NK-92 treated with Interleukin-12 subunit alpha and Interleukin-12 subunit beta, amount 100 ng/mL, for 24 hours (cell line): ENCODE results near the gene NHLRC3.
"Not testable (repeated sequence)": the region's sequence is repeated elsewhere in the genome, so short reads cannot be mapped to it uniquely, and the experiment has no call there.

Experiments
- DNase-seq: peaks from one replicate; lab custom pipeline; 2025; lab: John Stamatoyannopoulos, UW

NHLRC3 gene

DNA sequence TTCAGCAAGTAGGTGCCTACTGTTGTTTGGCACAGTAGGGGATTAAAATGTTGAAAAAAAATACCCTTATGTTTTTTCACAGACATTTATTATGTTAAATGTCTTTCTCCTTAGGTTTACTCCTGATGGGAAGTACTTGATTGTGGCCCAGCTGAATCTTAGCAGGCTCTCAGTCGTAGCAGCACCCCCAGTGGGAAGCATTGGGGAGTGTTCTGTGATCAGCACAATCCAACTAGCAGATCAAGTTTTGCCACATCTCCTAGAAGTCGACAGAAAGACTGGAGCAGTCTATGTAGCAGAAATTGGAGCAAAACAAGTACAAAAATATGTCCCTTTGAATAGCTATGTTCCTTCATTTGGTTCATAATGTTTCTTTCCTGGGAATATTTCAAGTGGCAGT lies 9.3 kb downstream of the NHLRC3 start:
- no peak for DNase-seq

GRCh38 chr13:39048806-39049205 lies 10.6 kb downstream of the NHLRC3 start:
- DNase-seq, result no peak

GRCh38 chr13:39049274-39049673 lies 11.0 kb downstream of the NHLRC3 start:
- DNase-seq, result no peak

DNA sequence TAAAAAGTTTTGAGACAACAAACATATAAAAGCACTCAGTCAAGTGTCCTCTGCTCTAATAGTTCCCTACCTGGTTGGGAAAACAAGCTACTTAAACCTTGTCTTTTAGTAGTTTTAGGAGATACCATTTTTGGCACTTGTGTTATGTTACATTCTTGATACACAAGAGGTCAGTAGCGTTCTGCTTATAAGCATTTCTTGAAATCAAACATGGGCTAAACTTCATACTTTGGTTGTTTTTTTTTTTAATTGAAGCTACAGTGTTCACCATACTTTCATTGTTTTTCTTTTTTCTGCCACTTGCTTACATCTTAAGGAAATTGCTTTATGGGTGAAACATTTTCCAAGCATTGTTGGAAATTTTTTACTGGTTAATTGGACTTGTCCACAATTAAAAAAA lies 12.9 kb downstream of the NHLRC3 start:
- no peak for DNase-seq

- no peak for DNase-seq
Observed at GRCh38 chr13:39052944-39053343, 14.7 kb downstream of the NHLRC3 start.

DNA sequence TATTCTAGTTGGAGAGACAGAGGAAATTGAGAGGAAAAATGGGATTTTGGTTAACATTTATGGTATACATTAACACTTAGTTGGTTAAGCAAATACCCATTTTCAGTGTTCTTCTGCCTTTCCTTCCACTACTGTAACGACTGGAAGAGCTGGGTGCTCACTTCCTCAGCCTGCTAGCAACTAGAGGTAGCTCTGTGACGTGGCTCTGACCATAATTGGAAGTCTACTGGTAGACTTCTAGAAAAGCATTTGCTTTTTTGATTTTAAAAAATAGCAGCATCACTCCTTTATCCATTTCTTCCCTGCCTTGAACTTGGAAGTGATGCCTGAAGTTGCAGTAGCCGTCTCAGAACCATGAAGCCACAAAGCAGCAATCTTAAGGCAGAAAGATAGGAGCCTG lies 15.9 kb downstream of the NHLRC3 start:
- no peak for DNase-seq

DNA sequence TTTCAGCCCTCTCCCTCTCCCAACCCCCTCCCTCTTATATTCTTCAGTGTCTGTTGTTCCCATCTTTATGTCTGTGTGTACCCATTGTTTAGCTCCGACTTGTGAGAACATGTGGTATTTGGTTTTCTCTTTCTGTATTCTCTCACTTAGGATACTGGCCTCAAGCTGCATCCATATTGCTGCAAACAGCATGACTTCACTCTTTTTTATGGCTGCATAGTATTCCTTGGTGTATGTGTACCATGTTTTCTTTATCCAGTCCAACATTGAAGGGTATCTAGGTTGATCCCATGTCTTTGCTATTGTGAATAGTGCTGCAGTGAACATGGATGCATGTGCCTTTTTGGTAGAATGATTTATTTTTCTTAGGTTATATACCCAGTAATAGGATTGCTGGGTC lies 17.8 kb downstream of the NHLRC3 start:
- DNase-seq, result no peak

GRCh38 chr13:39058040-39058439 lies 19.8 kb downstream of the NHLRC3 start:
- DNase-seq, result no peak

GRCh38 chr13:39062004-39062403 lies 23.7 kb downstream of the NHLRC3 start:
- no peak for DNase-seq

- no peak for DNase-seq
Observed at GRCh38 chr13:39072842-39073241, 34.6 kb downstream of the NHLRC3 start.

GRCh38 chr13:39073983-39074382 lies 35.7 kb downstream of the NHLRC3 start:
- no peak for DNase-seq

DNA sequence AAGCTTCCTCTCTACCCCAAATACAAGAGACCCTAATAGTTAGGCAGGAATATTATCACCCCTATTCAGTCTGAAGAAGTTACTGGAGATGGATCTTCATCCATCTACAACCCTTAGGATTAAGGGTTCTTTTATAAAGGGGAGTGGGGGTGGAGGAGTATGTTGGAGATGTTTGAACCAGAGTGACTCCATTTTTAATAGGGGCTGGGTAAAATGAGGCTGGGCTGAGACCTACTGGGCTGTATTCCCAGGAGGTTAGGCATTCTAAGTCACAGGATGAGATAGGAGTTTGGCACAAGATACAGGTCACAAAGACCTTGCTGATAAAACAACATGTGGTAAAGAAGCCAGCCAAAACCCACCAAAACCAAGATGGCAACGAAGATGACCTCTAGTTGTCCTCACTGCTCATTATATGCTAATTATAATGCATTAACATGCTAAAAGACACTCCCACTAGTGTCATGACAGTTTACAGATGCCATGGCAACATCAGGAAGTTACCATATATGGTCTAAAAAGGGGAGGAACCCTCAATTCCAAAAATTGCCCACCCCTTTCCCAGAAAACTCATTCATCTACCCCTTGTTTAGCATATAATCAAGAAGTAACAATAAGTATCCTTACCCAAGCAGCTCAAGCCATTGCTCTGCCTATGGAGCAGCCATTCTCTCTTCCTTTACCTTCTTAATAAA lies 48.1 kb downstream of the NHLRC3 start:
- DNase-seq, result not testable (repeated sequence)

DNA sequence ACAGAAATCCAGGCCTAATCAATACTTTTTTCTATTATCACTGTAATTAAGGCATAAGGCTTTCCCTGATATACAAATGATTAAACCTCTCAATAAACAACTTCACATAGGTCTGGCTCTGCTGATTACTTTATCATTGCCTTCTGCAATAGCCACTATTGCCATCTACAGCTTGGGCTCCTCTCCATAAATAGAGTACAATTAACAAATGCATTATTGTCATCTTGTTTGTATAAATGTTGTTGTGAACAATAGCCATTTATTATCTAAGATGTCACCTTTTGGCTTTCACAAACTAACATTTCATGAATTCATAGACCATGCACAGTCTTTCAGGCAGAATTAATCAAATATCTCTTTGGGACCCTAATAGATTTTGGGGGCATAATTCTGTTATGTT lies 53.3 kb downstream of the NHLRC3 start:
- no peak for DNase-seq

- DNase-seq, result no peak
Observed at GRCh38 chr13:39095500-39095899, 57.2 kb downstream of the NHLRC3 start.

GRCh38 chr13:39099231-39099630 lies 61.0 kb downstream of the NHLRC3 start:
- DNase-seq, result no peak
